ENCODE measurements around the gene RAMP1.

GRCh38 chr2:237886685-237887481 lies 27.5 kb downstream of the RAMP1 start:
- TF ChIP-seq CTCF (IDR thresholded peaks at IDR 0.05), result no peak
- no peak for TF ChIP-seq POLR2A (IDR thresholded peaks at IDR 0.05)

All from right lobe of liver (tissue), 4 donors.